Activated CD8-positive, alpha-beta memory T cell treated with anti-CD3 and anti-CD28 coated beads, Interleukin-2, amount 50 U/mL, for 4 hours (primary cell): ENCODE data around the gene LBR.

Source experiments
- DNase-seq: peaks from one replicate; pipeline ENCODE4 v3.0.0-alpha.2; 2020

LBR gene

DNA sequence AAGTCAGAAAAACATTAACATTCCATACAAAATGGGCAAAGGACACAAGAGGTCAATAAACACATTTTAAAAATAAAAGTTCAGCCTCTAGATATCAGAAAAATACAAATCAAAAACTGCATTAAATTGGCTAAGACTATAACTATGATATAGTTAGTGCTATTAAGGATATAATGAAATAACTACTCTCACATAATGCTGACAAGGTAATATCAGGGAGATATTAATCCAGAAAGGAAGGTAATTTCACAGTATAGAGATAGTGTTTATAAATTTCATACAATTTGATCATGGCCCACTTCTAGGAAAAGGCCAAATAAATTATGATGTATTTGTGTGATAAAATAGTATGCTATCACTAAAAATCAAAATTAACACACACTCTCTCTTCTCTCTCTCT is 61.8 kb downstream of the LBR start:
- no peak for DNase-seq

- no peak for DNase-seq
These were observed 63.4 kb downstream of the LBR start for GRCh38 chr1:225364439-225364838.

DNA sequence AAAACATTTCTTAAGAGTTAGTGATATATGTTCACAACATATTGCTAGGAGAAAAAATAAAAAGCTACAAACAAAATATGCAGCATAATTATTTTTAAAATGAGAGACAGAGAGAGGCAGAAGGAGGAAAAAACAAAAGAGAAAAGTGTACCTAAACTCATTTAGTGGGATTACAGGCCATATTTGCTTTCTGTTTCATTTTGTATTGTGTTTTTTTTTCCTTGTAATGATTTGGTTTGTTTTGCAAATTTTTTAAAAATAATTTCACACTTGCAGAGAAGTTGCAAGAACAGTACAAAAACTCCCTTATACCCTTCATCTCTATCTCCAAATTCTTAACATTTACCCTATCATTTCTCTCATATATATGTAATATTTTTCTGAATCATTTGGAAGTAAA is 65.0 kb downstream of the LBR start:
- no peak for DNase-seq

DNA sequence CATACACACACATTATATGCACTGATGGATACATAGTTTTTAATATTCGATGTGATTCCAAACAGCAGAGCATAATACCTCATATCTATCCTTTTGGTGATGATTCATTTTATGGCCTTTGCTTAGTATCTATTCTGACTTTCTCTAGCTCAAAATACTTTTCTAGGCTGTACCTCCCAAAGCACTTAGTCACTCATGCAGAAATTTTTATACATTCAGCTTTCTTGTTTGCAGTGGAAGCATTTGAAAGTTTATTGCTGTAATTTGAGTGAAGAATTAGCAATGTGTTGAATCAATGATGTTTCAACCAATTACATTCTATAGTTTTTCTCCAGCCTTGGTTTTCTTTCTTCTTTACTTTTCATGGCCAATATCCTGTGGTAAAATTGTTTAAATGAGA is 66.7 kb downstream of the LBR start:
- DNase-seq, result no peak

GRCh38 chr1:225360119-225360518 is 67.7 kb downstream of the LBR start:
- no peak for DNase-seq

GRCh38 chr1:225355863-225356262 is 72.0 kb downstream of the LBR start:
- DNase-seq, result no peak

GRCh38 chr1:225354906-225355305 is 72.9 kb downstream of the LBR start:
- DNase-seq, result no peak
